HL-60 (cell line): ENCODE measurements around the gene ARHGAP45.

Experiments
- CTCF ChIP-seq: IDR thresholded peaks from one replicate; pipeline ENCODE4 v1.5.1; 2011; ENCODE audit warnings: low read length, control low read depth, inconsistent platforms; ENCODE audit not compliant: insufficient read depth
- SPI1 ChIP-seq: IDR thresholded peaks from 2 replicates; pipeline ENCODE4 v1.6.1; 2012; ENCODE audit warnings: low read depth, mild to moderate bottlenecking, borderline replicate concordance

DNA sequence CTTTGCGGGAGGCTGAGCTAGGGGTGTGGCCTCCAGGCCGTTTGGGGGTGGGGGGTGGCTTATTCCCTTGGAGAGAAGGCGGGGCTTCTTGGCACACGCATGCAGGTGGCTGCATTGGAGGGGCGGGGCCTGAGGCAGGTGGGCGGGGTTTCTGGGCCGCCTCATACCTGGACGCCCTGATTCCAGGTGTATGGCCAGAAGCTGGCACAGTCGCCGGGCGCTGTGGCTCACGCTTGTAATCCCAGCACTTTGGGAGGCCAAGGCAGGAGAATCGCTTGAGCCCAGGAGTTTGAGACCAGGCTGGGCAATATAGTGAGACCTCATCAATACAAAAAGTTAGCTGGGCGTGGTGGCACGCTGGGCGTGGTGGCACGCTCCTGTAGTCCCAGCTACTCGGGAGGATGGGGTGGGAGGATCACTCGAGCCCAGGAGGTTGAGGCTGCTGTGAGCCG lies 19.2 kb upstream of the ARHGAP45 start:
- no peak for TF ChIP-seq CTCF
- TF ChIP-seq SPI1, result no peak
